PFSK-1 (cell line): ENCODE data around the gene TREX2.

ENCODE experiments used
- FOXP2 ChIP-seq: optimal IDR thresholded peaks from 2 replicates; pipeline ENCODE3; 2011; ENCODE audit warnings: borderline replicate concordance, control low read depth, inconsistent platforms; ENCODE audit not compliant: insufficient read depth; ENCODE audit errors: extremely low read length, extremely low read depth
- POLR2AphosphoS5 ChIP-seq: IDR thresholded peaks from 2 replicates; pipeline ENCODE4 v1.6.1; 2012; ENCODE audit warnings: low read depth, mild to moderate bottlenecking, control low read depth, low read length, moderate library complexity
- SIN3A ChIP-seq: IDR thresholded peaks from 2 replicates; pipeline ENCODE4 v1.6.1; 2012; ENCODE audit warnings: mild to moderate bottlenecking, low read length, moderate library complexity, borderline replicate concordance; ENCODE audit not compliant: insufficient read depth
- TAF1 ChIP-seq: IDR thresholded peaks from 2 replicates; pipeline ENCODE4 v1.6.1; 2012; ENCODE audit warnings: low read length, control low read depth, borderline replicate concordance; ENCODE audit not compliant: insufficient read depth
- TF ChIP-seq, protein P1 (sequence below), 2 experiments: IDR thresholded peaks; 2 replicates each; pipeline versions ENCODE4 v1.6.1 to v1.8.0; 2011 to 2012; ENCODE audit warnings: low read depth in 2 of 2, low read length in 2 of 2, control low read depth in 1 of 2, inconsistent platforms in 1 of 2, mild to moderate bottlenecking in 1 of 2, moderate library complexity in 1 of 2; ENCODE audit not compliant: insufficient read depth in 1 of 2

GRCh38 chrX:153426204-153426603 is 19.7 kb downstream of the TREX2 start:
- TF ChIP-seq, protein P1, sequence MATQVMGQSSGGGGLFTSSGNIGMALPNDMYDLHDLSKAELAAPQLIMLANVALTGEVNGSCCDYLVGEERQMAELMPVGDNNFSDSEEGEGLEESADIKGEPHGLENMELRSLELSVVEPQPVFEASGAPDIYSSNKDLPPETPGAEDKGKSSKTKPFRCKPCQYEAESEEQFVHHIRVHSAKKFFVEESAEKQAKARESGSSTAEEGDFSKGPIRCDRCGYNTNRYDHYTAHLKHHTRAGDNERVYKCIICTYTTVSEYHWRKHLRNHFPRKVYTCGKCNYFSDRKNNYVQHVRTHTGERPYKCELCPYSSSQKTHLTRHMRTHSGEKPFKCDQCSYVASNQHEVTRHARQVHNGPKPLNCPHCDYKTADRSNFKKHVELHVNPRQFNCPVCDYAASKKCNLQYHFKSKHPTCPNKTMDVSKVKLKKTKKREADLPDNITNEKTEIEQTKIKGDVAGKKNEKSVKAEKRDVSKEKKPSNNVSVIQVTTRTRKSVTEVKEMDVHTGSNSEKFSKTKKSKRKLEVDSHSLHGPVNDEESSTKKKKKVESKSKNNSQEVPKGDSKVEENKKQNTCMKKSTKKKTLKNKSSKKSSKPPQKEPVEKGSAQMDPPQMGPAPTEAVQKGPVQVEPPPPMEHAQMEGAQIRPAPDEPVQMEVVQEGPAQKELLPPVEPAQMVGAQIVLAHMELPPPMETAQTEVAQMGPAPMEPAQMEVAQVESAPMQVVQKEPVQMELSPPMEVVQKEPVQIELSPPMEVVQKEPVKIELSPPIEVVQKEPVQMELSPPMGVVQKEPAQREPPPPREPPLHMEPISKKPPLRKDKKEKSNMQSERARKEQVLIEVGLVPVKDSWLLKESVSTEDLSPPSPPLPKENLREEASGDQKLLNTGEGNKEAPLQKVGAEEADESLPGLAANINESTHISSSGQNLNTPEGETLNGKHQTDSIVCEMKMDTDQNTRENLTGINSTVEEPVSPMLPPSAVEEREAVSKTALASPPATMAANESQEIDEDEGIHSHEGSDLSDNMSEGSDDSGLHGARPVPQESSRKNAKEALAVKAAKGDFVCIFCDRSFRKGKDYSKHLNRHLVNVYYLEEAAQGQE (IDR thresholded peaks at IDR 0.05; ENCODE audit: insufficient read depth in 1 of 2, low read depth in 2 of 2, low read length in 2 of 2), result no peak
- no peak for TF ChIP-seq TAF1
- no peak for TF ChIP-seq POLR2AphosphoS5
- no peak for TF ChIP-seq SIN3A
- TF ChIP-seq FOXP2, result no peak
